ENCODE results near the gene PLD5. TPM values are rescaled to one million over a fixed set of nuclear protein-coding genes. Genes with fewer than 3 reads are reported as not detected.

Gene PLD5
- total RNA-seq, 4 donors from 2014 or later, result 0.33 to 0.54 TPM; not detected in 2

DNA sequence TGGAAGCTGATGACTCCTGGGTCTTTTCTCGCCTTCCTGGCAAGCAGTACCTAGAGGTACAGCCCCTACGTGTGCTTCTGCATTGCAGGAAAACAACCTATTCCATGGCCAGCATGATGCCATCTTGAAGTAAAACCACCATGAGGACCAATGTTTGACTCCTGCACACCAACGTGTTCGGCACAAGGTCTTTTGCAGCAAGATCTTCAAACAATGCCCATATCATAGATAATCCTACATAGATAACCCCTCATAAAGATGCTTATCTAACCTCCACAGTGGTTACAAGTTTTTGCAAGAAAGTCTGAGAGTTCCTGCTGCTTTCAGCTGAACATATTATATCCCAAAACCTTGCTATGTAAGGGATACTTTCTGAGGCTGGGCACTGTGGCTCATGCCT, 384.5 kb downstream of the PLD5 start:
- no peaks in the 10 kb centered on the region for H3K9me3 ChIP-seq
- H3K27me3 ChIP-seq, result no peaks in the 10 kb centered on the region
- no peaks in the 10 kb centered on the region for H3K4me1 ChIP-seq
- no peak overlapping the region for H3K4me3 ChIP-seq (replicated peaks in 1 of 3)
- no peak overlapping the region for H3K27ac ChIP-seq
- intact Hi-C loops (cut with DNase I), result no loop called here
- no peaks in the 10 kb centered on the region for H3K36me3 ChIP-seq
- TF ChIP-seq, protein P1, sequence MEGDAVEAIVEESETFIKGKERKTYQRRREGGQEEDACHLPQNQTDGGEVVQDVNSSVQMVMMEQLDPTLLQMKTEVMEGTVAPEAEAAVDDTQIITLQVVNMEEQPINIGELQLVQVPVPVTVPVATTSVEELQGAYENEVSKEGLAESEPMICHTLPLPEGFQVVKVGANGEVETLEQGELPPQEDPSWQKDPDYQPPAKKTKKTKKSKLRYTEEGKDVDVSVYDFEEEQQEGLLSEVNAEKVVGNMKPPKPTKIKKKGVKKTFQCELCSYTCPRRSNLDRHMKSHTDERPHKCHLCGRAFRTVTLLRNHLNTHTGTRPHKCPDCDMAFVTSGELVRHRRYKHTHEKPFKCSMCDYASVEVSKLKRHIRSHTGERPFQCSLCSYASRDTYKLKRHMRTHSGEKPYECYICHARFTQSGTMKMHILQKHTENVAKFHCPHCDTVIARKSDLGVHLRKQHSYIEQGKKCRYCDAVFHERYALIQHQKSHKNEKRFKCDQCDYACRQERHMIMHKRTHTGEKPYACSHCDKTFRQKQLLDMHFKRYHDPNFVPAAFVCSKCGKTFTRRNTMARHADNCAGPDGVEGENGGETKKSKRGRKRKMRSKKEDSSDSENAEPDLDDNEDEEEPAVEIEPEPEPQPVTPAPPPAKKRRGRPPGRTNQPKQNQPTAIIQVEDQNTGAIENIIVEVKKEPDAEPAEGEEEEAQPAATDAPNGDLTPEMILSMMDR (IDR thresholded peaks at IDR 0.05), result no peak
- no peak for DNase-seq
- WGBS, 2 donors, result 59 to 76% methylated on average over 4 of the region's 4 CpGs

DNA sequence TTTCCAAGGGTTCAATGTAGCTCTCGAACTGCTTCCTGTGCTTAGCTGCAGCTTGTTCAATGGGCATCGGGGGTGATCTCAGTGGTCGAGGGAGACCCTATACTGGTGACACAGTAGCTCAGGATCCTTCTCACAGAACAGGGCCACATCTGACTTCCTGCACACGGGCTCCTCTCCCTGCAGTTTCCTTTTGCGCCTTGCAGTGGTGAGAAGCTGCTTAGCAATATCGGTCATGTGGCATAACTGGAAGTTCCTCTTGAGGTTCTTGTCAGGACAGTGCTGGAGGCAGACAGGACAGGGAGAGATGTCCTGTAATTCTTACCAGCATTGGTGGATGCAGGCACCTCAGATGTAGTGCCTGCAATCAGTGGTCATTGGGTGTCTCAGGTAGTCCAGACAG, 385.1 kb downstream of the PLD5 start:
- Histone ChIP-seq H3K9me3 (no peaks in the 10 kb centered on the region), H3K4me3 (replicated peaks in 1 of 3) (no peak overlapping the region), H3K27ac (no peak overlapping the region), H3K36me3 (no peaks in the 10 kb centered on the region), H3K4me1 (no peaks in the 10 kb centered on the region), H3K27me3 (no peaks in the 10 kb centered on the region)
- no peak for DNase-seq
- no peak for TF ChIP-seq POLR2A (IDR thresholded peaks at IDR 0.05)
- TF ChIP-seq, protein P1 (IDR thresholded peaks at IDR 0.05), result no peak
- 59 to 79% methylated on average over 6 of the region's 6 CpGs for WGBS, 2 donors
- intact Hi-C loops (cut with DNase I), result no loop called here

DNA sequence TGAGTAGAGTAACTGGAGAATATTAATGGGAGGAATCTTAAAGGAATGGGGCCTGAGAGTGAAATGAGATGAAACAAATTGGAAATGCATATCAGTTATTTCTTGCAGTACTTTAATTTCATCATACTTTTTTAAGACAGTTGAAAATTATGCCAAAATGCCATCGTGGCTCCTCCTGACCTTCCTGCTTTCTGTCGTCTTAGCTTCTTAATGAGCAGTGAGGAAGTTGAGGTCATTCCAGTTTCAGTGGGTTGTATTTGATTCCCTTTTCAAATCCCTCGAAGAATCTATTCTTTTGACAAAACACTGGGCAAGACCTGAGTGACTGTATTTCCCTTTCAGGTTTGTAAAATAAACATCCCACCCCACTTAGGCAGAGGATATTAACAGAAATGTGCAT, 390.7 kb downstream of the PLD5 start:
- DNase-seq, result no peak
- WGBS, 2 donors, result 37 to 47% methylated on average over 3 of the region's 3 CpGs
- no peaks in the 10 kb centered on the region for H3K4me1 ChIP-seq
- TF ChIP-seq, protein P1 (IDR thresholded peaks at IDR 0.05), result no peak
- no peak for TF ChIP-seq POLR2A (IDR thresholded peaks at IDR 0.05)
- no peak overlapping the region for H3K4me3 ChIP-seq (replicated peaks in 1 of 3)
- H3K27ac ChIP-seq, result no peak overlapping the region
- intact Hi-C loops (cut with DNase I), result no loop called here
- H3K9me3 ChIP-seq, result no peaks in the 10 kb centered on the region
- no peaks in the 10 kb centered on the region for H3K36me3 ChIP-seq
- no peaks in the 10 kb centered on the region for H3K27me3 ChIP-seq

DNA sequence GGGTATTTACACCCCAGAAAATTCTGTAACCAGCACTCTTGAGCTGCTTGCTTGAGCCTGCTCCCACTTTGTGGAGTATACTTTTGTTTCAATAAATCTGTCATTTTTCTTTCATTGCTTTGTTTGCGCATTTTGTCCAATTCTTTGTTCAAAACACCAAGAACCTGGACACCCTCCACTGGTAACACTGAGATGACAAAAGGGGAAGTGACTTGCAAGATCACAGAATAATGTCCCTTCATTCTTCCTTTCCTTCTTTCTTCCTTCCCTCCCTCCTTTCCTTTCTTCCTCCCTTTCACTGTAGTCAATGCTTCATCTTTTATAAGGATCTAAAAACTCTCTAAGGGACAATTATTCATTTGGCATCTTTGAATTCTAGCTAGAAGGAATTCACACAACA, 391.1 kb downstream of the PLD5 start:
- no peaks in the 10 kb centered on the region for H3K4me1 ChIP-seq
- no peak overlapping the region for H3K27ac ChIP-seq
- no peaks in the 10 kb centered on the region for H3K9me3 ChIP-seq
- H3K27me3 ChIP-seq, result no peaks in the 10 kb centered on the region
- WGBS, 2 donors, result 97 to 100% methylated on average over 1 of the region's 1 CpG
- H3K36me3 ChIP-seq, result no peaks in the 10 kb centered on the region
- no peak overlapping the region for H3K4me3 ChIP-seq (replicated peaks in 1 of 3)
- no peak for DNase-seq
- TF ChIP-seq, protein P1 (IDR thresholded peaks at IDR 0.05), result no peak
- no peak for TF ChIP-seq POLR2A (IDR thresholded peaks at IDR 0.05)
- intact Hi-C loops (cut with DNase I), result no loop called here

DNA sequence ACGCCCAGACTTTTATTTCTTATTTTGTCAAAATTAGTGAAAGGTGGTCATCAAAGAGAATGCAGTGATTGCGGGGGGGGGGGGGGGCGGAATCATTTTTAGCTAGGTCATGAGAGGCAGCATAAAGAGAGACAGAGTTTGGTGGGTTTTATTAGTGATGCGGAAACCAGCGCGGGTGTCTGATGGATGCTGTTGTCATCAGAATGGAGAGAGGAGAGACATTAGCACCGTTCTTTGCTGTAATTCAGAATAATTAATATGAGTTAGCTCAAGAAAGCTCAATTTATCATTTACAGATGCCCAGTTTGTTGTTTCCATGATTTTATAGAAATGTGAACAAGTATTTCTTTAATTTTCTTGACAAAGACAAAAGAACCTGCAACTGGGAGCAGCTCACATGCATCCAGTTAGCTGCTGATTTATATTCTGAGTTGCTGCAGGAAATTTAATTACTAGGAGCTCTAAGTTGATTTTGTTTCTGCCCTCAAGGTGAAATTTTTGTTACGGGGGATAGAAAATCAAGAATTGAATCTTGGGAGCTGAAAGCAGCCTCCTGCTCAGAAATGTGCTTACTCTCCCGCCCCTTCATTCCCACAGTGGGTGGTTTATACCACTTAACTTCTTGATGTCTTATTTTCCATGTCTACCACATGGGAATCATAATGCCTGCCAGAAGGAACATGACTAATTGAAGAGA, 392.2 kb downstream of the PLD5 start:
- H3K9me3 ChIP-seq, result no peaks in the 10 kb centered on the region
- no peak overlapping the region for H3K27ac ChIP-seq
- H3K4me3 ChIP-seq (replicated peaks in 1 of 3), result no peak overlapping the region
- TF ChIP-seq POLR2A (IDR thresholded peaks at IDR 0.05), result no peak
- TF ChIP-seq, protein P1 (IDR thresholded peaks at IDR 0.05), result no peak
- intact Hi-C loops (cut with DNase I), result no loop called here
- no peaks in the 10 kb centered on the region for H3K36me3 ChIP-seq
- DNase-seq, result no peak
- no peaks in the 10 kb centered on the region for H3K27me3 ChIP-seq
- H3K4me1 ChIP-seq, result no peaks in the 10 kb centered on the region
- 80 to 81% methylated on average over 9 of the region's 9 CpGs for WGBS, 2 donors
